CD1c-positive myeloid dendritic cell (primary cell): ENCODE data around the gene GABPB2.
"Not testable (repeated sequence)": the region's sequence is repeated elsewhere in the genome, so short reads cannot be mapped to it uniquely, and the experiment has no call there.

ENCODE experiments used
- DNase-seq: peaks from one replicate; pipeline ENCODE4 v3.0.0-alpha.2; 2016; ENCODE audit errors: extremely low spot score

Gene GABPB2

GRCh38 chr1:151060007-151060656 is 10.4 kb upstream of the GABPB2 start, which contains the start of gene MLLT11:
Gene MLLT11, plus strand, starts transcription at chr1:151060397. Its CDS starts 6,828 bp downstream, at chr1:151067225.
- no peak for DNase-seq

DNA sequence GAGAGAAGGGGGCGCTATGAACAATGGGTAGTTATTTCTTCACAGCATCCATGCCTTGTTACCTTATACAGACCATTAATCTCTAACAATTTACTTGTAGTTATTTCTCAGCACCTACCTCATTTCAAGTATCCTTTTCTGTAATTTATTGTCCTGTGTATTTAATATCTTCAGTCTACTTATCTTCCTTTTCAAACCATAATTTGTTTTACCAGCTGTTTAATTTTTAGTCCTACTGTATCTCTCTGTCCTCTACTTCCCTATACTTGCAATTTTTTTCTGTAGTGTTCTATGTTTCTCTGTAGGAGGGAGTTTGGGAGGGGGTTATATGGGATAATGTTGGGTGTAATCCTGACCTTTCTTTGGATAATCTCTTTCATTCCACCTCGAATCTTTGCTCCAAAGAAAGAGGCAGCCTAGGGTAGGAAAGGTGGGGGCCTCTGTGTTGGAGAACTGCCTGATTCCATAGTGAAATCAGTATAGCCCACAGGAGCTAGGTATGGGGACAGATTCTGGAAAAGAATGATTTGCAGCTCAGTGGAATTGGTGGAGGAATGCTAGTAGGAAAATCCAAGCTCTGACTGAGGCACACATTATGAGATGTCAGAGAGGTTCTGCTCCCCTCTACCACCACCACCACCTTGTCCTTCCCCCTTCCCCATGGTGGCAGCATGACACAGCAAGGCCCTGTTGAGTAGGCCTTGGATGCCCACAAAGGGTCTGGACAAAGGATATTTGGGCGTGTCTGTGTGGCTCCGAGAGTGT is 9.7 kb upstream of the GABPB2 start:
- DNase-seq = no peak

- no peak for DNase-seq
These were observed 8.9 kb upstream of the GABPB2 start for GRCh38 chr1:151061704-151062103.

DNA sequence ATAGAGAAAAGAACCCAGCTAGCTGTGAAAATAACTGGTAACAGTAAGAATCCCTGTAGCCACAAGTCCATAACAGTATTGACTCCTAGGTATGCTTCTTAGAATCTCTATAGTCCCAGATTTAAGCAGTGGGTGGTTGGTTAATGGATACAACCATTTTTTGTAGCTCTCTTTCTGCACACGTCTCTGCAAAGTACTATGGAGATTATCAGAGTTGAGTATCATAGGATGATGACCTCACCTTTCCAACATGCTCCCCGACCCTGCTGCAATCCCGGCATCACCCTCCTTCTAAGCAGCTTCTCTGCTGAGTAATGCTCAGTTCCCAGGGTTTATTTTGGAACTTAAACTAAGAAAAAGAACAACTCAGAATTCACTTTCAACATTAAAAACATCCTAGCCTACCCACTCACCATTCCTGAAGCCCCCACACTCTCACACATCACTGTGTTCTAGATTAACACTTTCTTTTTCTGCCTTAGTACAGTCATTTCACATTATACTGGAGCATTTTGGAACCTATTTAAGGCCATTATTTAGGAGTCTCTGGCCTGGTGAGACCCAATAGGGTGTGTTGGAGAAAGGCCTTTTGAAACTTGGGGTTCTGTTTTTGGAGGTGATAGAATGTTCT is 7.7 kb upstream of the GABPB2 start:
- no peak for DNase-seq

GRCh38 chr1:151065089-151065645 is 5.4 kb upstream of the GABPB2 start:
- DNase-seq = no peak

DNA sequence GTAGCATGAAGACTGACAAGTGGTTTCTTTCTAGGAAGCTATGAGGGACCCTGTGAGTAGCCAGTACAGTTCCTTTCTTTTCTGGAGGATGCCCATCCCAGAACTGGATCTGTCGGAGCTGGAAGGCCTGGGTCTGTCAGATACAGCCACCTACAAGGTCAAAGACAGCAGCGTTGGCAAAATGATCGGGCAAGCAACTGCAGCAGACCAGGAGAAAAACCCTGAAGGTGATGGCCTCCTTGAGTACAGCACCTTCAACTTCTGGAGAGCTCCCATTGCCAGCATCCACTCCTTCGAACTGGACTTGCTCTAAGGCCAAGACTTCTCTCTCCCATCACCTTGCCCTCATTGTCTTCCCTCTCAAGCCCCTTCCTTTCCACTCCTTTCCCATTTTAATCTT is 3.4 kb upstream of the GABPB2 start:
- DNase-seq = no peak

- DNase-seq = no peak
These were observed 1.5 kb upstream of the GABPB2 start for GRCh38 chr1:151069103-151069486.

GRCh38 chr1:151072224-151072623 is 1.7 kb downstream of the GABPB2 start:
- no peak for DNase-seq

GRCh38 chr1:151085953-151086559 is 15.5 kb downstream of the GABPB2 start:
- no peak for DNase-seq

- not testable (repeated sequence) for DNase-seq
These were observed 26.9 kb downstream of the GABPB2 start for GRCh38 chr1:151097426-151097825.

- DNase-seq = no peak
These were observed 27.6 kb downstream of the GABPB2 start for GRCh38 chr1:151098126-151098525.

GRCh38 chr1:151104630-151105029 is 34.1 kb downstream of the GABPB2 start:
- no peak for DNase-seq

DNA sequence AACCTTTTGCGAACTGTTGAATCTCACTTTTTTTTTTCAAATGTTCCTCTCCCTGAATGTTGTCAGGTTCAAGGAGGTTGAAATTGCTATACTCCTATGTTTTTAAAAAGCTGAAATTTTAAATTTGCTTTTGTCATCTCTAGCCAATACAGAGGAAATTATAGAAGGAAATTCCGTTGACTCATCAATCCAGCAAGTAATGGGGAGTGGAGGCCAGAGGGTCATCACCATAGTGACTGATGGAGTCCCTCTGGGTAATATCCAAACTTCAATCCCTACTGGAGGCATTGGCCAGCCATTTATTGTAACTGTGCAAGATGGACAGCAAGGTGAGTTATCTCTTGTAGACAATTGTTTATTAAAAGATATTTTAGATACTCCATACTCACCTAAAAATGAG is 36.3 kb downstream of the GABPB2 start:
- no peak for DNase-seq

GRCh38 chr1:151108331-151108730 is 37.8 kb downstream of the GABPB2 start:
- no peak for DNase-seq

GRCh38 chr1:151113877-151114276 is 43.3 kb downstream of the GABPB2 start:
- no peak for DNase-seq

DNA sequence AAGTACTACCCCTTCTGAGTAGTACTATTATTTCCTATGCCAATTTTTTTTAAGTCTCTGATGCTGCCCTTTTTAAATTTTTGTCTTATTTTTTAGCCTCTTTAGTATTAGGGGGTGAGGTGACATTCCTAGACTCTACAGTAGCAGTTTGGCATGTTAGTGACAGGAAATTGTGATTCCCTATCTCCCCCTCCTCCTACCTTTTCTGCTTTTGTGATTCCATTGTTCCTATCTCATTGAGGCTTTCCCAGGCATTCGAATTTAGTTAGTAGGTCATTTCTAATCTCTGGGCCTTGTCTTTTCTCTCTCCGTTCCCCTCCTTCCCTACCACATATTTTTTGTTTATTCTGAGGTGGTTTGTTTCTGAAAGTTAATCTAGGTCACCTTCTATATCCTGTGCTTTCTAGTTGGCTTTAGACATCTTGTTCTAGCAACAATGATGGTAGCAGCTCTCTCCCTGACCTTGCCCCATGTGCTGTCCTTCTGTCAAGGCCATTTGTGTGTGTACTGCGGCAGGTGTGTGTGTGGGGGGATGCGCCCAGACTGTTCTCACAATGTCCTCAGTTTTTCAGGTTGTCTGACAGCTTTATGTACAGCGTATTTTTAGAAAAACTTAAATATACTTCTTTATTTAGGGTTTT is 54.3 kb downstream of the GABPB2 start:
- no peak for DNase-seq

- no peak for DNase-seq
These were observed 58.2 kb downstream of the GABPB2 start for GRCh38 chr1:151128800-151129199.

DNA sequence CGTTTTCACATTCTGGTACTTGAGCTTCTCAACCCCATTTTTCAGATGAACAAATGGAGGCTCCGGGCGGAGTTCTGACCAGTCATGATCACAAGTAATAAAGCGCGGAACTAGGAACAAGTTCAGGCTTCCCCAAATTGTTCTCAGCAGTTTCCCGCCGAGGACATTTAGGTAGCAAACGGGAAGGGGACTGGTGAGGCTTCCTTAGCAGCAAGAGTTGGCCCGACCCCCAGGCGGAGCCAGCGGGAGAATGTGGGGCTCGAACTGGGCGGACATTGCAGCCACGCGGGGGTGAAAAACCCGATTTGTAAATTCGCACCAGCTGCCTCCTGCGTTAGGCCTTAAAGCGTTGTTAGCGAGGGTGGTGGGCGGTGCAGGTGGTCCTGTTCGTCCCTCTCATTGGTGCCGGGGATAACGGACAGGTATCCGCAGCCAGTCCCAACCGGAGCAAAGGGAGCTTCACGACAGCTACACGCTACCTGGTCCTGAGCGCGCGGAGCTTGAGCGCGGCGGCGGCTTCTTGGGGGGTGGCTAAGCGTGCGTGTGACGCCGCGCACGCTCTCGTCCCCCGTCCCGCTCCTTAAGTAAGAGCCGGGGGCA is 60.5 kb downstream of the GABPB2 start:
- peak; percentile 71 for DNase-seq

DNA sequence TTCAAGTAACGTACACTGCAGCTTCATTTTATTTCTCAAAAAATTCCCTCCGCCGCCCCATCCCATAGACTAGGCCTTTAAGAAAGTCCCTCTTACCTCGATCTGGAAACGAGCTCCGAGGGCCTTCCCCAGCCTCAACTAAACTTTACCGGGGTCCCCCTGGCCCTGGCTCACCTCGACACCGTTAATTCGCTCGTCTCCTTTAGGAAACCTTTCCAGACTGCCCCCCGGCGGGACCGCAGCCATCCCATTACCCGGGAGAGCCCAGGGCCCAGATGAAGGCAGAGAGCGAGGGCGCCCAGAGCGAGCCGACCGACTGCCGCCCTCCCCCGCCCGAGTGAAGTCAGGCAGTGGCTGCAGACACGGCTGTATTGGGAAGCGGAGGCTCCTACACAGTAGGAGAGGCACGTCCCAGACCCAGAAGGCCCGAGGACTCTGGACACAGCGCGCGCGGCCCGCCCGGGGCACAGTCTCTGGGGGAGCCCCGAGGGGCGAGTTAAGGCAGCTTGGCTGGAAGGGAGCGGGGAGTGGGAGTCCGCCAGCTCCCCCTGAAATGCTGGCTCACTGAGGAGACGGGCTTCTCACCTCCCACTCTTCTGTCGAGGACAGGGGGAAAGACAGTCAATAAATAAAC is 61.3 kb downstream of the GABPB2 start:
- DNase-seq = no peak

GRCh38 chr1:151132335-151133017 is 61.9 kb downstream of the GABPB2 start:
- no peak for DNase-seq
